WI38 (cell line): ENCODE results near the gene KRTAP17-1.

Experiments used
- H3K4me3 ChIP-seq: 2 replicates; pipeline ENCODE4 v1.5.1; 2011; ENCODE audit warnings: low read depth, mild to moderate bottlenecking, control low read depth, low read length
- CTCF ChIP-seq: IDR thresholded peaks from 2 replicates; pipeline ENCODE4 v1.5.1; 2012; ENCODE audit warnings: low read depth, mild to moderate bottlenecking, control low read depth, low read length

KRTAP17-1 gene

GRCh38 chr17:41329279-41329948, 13.9 kb upstream of the KRTAP17-1 start:
- TF ChIP-seq CTCF: peak; percentile 91

GRCh38 chr17:41328207-41328606, 12.7 kb upstream of the KRTAP17-1 start:
- no peak overlapping the region for H3K4me3 ChIP-seq
- TF ChIP-seq CTCF: no peak

More at GRCh38 chr17:41329279-41329948, 13.9 kb upstream of the KRTAP17-1 start:
- H3K4me3 ChIP-seq: no peak overlapping the region

GRCh38 chr17:41327411-41328120, 12.1 kb upstream of the KRTAP17-1 start:
- no peak for TF ChIP-seq CTCF
- no peak overlapping the region for H3K4me3 ChIP-seq

- H3K4me3 ChIP-seq: no peak overlapping the region
- TF ChIP-seq CTCF: no peak
Measured at GRCh38 chr17:41326173-41327145, 10.9 kb upstream of the KRTAP17-1 start.

- no peak for TF ChIP-seq CTCF
- H3K4me3 ChIP-seq: no peak overlapping the region
Measured at GRCh38 chr17:41325611-41326010, 10.1 kb upstream of the KRTAP17-1 start.

- no peak for TF ChIP-seq CTCF
- no peak overlapping the region for H3K4me3 ChIP-seq
Measured at GRCh38 chr17:41325126-41325525, 9.6 kb upstream of the KRTAP17-1 start.
